Measurements from ENCODE around the gene B3GALNT2. TPM values are rescaled to one million over a fixed set of nuclear protein-coding genes. Genes with fewer than 3 reads are reported as not detected.

The B3GALNT2 gene
- total RNA-seq, 1 donor from 2014 or later = 23.4 TPM

- no peak for DNase-seq (ENCODE audit: low spot score)
Observed at GRCh38 chr1:235411489-235412486, 92.5 kb downstream of the B3GALNT2 start.

DNA sequence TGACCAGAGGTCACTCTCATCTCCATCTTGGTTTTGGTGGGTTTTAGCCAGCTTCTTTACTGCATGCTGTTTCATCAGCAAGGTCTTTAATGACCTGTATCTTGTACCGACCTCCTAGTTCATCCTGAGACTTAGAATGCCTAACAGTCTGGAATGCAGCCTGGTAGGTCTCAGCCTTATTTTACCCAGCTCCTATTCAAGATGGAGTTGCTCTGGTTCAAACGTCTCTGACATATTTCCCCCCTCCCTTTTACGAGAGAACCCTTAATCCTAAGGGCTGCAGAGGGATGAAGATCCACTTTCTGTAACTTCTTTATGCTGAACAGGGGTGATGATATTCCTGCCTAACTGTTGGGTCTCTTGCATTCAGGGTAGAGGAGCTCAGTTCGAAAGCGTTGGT is 93.8 kb downstream of the B3GALNT2 start:
- DNase-seq (ENCODE audit: low spot score) = no peak

- DNase-seq (ENCODE audit: low spot score) = no peak
Observed at GRCh38 chr1:235409042-235409820, 95.0 kb downstream of the B3GALNT2 start.

DNA sequence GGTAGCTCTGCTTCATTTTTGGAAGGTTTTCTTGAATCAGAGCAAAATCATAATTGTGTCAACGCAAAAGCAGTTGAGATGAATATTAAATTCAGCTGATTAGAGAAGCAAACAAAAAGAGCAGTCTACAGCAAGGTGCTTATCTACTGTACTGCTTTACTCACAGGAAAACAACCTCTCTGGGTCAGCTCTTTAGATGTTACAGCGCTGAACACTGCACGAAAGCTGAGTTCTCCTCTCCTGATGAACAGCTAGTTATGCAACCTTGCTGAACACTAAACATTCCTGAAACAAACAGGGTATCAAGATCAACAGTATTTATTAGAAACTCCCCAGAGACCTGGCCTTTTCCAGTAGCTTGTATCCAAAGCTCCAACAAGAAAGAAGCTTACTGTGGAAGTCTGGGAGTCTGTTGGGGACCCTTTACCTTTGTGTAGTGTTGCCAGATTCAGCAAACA is 95.7 kb downstream of the B3GALNT2 start:
- no peak for DNase-seq (ENCODE audit: low spot score)

DNA sequence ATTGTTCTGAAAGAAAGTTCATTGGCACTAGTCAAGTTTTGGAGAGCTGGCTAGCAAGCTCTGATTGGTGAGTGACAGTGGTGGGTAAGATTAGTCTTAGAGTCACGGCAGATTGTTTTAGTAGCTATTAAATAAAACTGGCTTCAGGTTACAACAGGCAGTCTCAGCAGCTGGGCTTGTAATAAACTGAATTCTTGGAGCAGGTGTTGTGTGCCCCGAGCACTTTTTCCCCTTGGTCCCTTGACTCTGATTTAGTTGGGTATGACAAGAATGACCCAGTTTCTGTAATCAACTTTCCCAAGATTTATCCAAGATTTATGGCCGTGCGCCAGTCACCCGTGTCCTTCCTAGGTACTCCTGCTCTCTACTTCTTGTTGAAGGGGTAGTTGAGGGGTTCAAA is 96.8 kb downstream of the B3GALNT2 start:
- DNase-seq (ENCODE audit: low spot score) = no peak

DNA sequence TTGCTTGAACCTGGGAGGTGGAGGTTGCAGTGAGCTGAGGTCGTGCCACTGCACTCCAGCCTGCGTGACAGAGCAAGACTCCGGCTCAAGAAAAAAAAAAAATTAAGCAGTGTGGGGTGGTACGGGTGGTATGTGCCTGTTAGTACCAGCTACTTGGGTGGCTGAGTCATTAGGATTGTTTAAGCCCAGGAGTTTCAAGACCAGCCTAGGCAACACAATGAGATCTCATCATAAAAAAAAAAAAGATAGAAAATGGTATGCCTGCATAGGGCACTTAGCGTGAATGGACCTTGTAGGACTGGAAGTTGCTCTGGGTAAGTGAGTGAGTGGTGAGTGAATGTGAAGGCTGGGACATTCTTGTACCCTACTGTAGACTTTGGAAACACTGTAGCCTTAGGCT is 100.1 kb downstream of the B3GALNT2 start:
- DNase-seq (ENCODE audit: low spot score) = no peak

DNA sequence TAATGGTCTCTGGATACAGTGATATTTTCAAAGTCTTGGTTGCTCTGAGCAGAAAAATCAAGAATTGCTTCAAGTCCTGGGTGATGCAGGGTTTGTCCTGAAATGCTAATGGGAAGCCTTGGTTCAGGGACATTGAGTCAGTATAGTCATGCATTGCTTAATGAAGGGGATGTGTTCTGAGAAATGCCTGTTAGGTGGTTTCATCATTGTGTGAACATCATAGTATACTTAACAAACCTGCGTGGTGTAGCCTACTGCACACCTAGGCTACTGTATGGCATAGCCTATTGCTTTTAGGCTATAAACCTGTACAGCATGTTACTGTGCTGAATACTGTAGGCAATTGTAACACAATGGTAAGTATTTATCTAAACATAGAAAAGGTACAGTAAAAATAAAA is 100.7 kb downstream of the B3GALNT2 start:
- DNase-seq (ENCODE audit: low spot score) = no peak

DNA sequence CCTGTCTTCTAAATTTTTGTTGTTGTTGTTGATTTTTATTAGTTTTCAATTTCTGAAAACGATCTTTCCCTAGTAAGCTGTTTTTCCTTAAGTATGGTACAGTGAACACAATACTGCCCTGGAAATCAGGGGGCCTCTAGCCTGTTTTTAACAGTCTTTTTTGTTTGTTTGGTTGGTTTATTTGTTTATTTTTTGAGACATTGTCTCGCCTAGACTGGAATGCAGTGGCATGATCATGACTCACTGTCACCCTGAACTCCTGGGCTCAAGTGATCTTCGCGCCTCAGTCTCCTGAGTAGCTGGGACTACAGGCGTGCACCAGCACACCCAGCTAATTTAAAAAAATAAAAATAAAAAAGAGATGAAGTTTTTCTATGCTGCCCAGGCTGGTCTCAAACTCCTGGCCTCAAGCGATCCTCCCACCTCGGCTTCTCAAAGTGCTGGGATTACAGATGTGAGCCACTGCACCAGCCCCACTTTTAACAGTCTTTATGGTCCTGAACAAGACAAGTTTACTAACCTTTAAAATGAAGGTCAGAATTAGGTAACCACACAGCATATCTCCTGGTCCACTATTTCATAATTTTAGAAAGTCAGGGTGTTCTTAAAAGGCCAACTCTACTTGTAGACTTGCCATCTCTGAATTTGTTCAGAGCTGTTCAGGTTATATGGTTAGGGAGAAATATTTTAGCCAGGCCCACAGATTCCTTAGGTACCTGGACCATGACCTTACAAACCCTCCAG is 101.6 kb downstream of the B3GALNT2 start:
- no peak for DNase-seq (ENCODE audit: low spot score)

GRCh38 chr1:235401251-235401650 is 103.0 kb downstream of the B3GALNT2 start:
- no peak for DNase-seq (ENCODE audit: low spot score)

Other genes with a start within 250 kb of the B3GALNT2 start
- gene ARID4B, start 176.3 kb downstream of the B3GALNT2 start, total RNA-seq = 25.2 TPM
- gene GGPS1, start 175.9 kb downstream of the B3GALNT2 start, total RNA-seq = 31.2 TPM
- 27.4 TPM for gene TBCE, start 137.0 kb downstream of the B3GALNT2 start, total RNA-seq
- 0.64 TPM for gene GNG4, start 145.3 kb upstream of the B3GALNT2 start, total RNA-seq

All from mesenteric fat pad (tissue), 1 donor.